HEK293T (cell line): ENCODE data around the gene HHLA2.

ENCODE experiments used
- ARNT ChIP-seq: fragments of 450-650 bp; IDR thresholded peaks from 2 replicates; pipeline ENCODE4 v1.6.1; 2017; ENCODE audit warnings: mild to moderate bottlenecking
- BHLHE40 ChIP-seq: fragments of 450-650 bp; IDR thresholded peaks from 2 replicates; pipeline ENCODE4 v1.6.1; 2016; ENCODE audit warnings: mild to moderate bottlenecking, moderate library complexity, borderline replicate concordance
- CTBP1 ChIP-seq: fragments of 450-650 bp; IDR thresholded peaks from 2 replicates; pipeline ENCODE4 v1.6.1; 2016; ENCODE audit warnings: borderline replicate concordance
- ELF4 ChIP-seq: fragments of 450-650 bp; IDR thresholded peaks from 2 replicates; pipeline ENCODE4 v1.6.1; 2017; ENCODE audit warnings: antibody characterized with exemption
- FOXA1 ChIP-seq: fragments of 450-650 bp; IDR thresholded peaks from 2 replicates; pipeline ENCODE4 v1.6.1; 2016; ENCODE audit warnings: mild to moderate bottlenecking
- FOXK2 ChIP-seq: fragments of 450-650 bp; IDR thresholded peaks from 2 replicates; pipeline ENCODE4 v1.6.1; 2016; ENCODE audit warnings: mild to moderate bottlenecking
- FOXM1 ChIP-seq: fragments of 450-650 bp; IDR thresholded peaks from 2 replicates; pipeline ENCODE4 v1.6.1; 2017; ENCODE audit warnings: mild to moderate bottlenecking, borderline replicate concordance
- HDGF ChIP-seq: fragments of 450-650 bp; IDR thresholded peaks from 2 replicates; pipeline ENCODE4 v1.6.1; 2017; ENCODE audit warnings: antibody characterized with exemption, borderline replicate concordance
- L3MBTL2 ChIP-seq: fragments of 450-650 bp; conservative IDR thresholded peaks from 2 replicates; pipeline ENCODE4 v1.6.1; 2016; ENCODE audit warnings: mild to moderate bottlenecking
- PKNOX1 ChIP-seq: fragments of 450-650 bp; IDR thresholded peaks from 2 replicates; pipeline ENCODE4 v1.6.1; 2016
- SP1 ChIP-seq: fragments of 450-650 bp; IDR thresholded peaks from 2 replicates; pipeline ENCODE4 v1.6.1; 2017
- SUZ12 ChIP-seq: fragments of 450-650 bp; IDR thresholded peaks from 2 replicates; pipeline ENCODE4 v1.6.1; 2016; ENCODE audit warnings: mild to moderate bottlenecking
- TARDBP ChIP-seq: fragments of 450-650 bp; IDR thresholded peaks from 2 replicates; pipeline ENCODE4 v1.6.1; 2016
- ZNF384 ChIP-seq: fragments of 450-650 bp; IDR thresholded peaks from 2 replicates; pipeline ENCODE4 v1.6.1; 2016

DNA sequence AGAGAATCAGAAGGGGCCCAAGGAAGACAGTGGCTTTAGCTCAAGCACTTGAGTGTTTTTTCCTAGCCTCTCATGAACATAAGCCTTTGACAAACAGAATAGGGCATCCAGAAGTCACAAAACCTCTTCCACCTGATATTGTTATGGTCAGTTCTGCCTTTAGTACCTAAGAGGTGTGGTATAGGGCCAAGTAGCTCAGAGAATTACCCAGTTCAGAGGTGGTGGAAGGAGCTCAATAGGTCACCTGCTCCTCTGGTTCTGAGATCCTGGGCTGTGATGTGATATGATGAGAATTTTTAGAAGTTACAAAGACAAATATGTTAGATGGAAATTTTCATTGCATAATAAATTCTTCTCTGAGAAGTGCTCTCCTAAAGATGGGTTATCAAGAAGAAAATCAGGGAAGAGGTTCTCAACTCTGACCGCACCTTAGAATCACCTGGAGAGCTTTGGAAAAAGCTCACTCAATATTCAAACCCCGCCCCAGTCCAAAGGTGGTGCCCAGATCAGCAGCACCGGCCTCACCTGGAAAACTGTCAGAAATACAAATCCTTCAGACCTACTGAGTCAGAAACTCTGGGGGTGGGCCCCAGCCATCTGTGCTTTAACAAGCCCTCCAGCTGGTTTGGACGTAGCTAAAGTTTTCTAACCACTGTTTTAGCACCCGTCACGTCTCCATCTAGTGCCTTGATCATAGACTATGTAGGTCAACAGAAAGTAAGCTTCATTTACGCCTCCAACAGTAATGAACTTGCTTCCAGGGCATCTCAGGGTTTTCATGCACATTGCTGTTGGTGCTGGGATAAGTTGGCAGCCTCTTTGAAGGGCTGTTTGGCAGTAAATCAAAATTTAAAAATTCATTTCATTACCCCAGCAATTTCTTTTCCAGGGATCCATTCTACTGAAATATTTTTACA is 112.8 kb downstream of the HHLA2 start:
- no peak for TF ChIP-seq ARNT
- no peak for TF ChIP-seq FOXA1
- TF ChIP-seq FOXM1, result no peak
- no peak for TF ChIP-seq PKNOX1
- no peak for TF ChIP-seq ELF4
- no peak for TF ChIP-seq L3MBTL2
- TF ChIP-seq BHLHE40, result no peak
- TF ChIP-seq SP1, result no peak
- TF ChIP-seq TARDBP, result no peak
- TF ChIP-seq HDGF, result no peak
- TF ChIP-seq SUZ12, result no peak
- TF ChIP-seq FOXK2, result no peak
- TF ChIP-seq CTBP1, result no peak
- no peak for TF ChIP-seq ZNF384
